Measurements from ENCODE around the gene ACSL5. TPM values are rescaled to one million over a fixed set of nuclear protein-coding genes. Genes with fewer than 3 reads are reported as not detected.

The ACSL5 gene
- total and polyA plus RNA-seq, 2 of the 4 experiments (the other 2 are of a cell fraction): 0.87 to 1.3 TPM

DNA sequence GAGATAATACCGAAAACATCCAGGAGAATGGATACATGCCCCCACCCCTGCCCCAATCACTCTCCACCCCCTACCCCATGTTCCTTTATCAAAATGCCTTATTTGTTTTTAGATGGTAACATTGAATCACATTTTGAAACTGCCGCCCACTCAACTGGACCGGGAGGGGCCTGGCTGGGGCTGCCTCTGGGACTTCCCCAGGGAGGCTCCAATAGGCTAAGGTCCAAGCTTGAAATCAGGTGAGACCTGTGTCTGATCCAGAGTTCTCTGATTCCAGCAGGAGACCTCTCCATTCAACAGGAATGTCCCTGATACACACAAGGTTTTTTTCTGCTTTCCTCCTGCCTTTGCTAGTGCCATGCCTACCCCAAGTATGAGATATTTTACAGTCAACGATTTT is 43.8 kb upstream of the ACSL5 start:
- Histone ChIP-seq H3K36me3 (ENCODE audit: control insufficient read depth, insufficient read depth, low read length) (no peaks in the 10 kb centered on the region), H3K27me3 (ENCODE audit: control insufficient read depth, insufficient read depth, low read length) (no peaks in the 10 kb centered on the region; the same call in none of the 2 replicates), H4K20me1 (ENCODE audit: insufficient read depth, low read length) (no peaks in the 10 kb centered on the region), H2BK20ac (ENCODE audit: low read depth, low read length) (no peak overlapping the region), H4K8ac (ENCODE audit: low read depth in 2 of 2, low read length in 2 of 2) (no peak overlapping the region), H4K91ac (ENCODE audit: insufficient read depth, low read depth, low read length) (no peak overlapping the region), H3K4ac (ENCODE audit: low read depth, low read length) (no peak overlapping the region), H3K4me1 (ENCODE audit: control insufficient read depth, insufficient read depth, low read length) (no peaks in the 10 kb centered on the region), H3K14ac (replicated peaks; ENCODE audit: low read depth, low read length) (no peak overlapping the region), H2BK5ac (ENCODE audit: low read depth, low read length, poor library complexity, severe bottlenecking) (no peak overlapping the region), H3K4me2 (ENCODE audit: low read depth, low read length) (no peak overlapping the region), H3K9me3 (ENCODE audit: control insufficient read depth, insufficient read depth, low read length) (no peaks in the 10 kb centered on the region), H2AK9ac (replicated peaks; ENCODE audit: low read depth, low read length, poor library complexity) (no peak overlapping the region), H3K4me3 (ENCODE audit: insufficient read depth, low read depth, low read length) (no peak overlapping the region), H3K56ac (ENCODE audit: extremely low read depth, insufficient read depth, low read length) (no peak overlapping the region), H3K27ac (ENCODE audit: insufficient read depth, low read length) (no peak overlapping the region), H3K79me1 (ENCODE audit: low read depth in 1 of 2, low read length in 2 of 2) (no peaks in the 10 kb centered on the region), H3K23ac (ENCODE audit: low read depth, low read length) (no peak overlapping the region), H2AFZ (replicated peaks; ENCODE audit: low read length, poor library complexity) (no peak overlapping the region), H3K9ac (ENCODE audit: low read depth, low read length) (no peak overlapping the region), H3K9me1 (ENCODE audit: insufficient read depth, low read length) (no peaks in the 10 kb centered on the region), H3K18ac (ENCODE audit: low read depth, low read length) (no peak overlapping the region), H2BK15ac (ENCODE audit: low read depth, low read length) (no peak overlapping the region), H4K5ac (ENCODE audit: low read depth, low read length) (no peak overlapping the region), H2BK120ac (ENCODE audit: low read depth, low read length) (no peak overlapping the region), H2AK5ac (ENCODE audit: low read depth, low read length) (no peak overlapping the region)
- DNase-seq (no peak), ATAC-seq (ENCODE audit: low read depth) (no peak)
- in situ Hi-C loops (cut with MboI; ENCODE audit: low sequenced_read_pairs): no loop called here
- intact Hi-C loops (cut with micrococcal nuclease): no loop called here
- CTCF ChIA-PET: no interaction called here
- 50% methylated on average over 1 of the region's 4 CpGs; no CpG with 5 or more reads in 1 of the 2 experiments for whole genome bisulfite sequencing, 2 experiments (ENCODE audit: extremely low coverage in 2 of 2, insufficient read length in 1 of 2)
- BruUV-seq (replicated peaks): no TSS peak
- TF ChIP-seq, protein P1, sequence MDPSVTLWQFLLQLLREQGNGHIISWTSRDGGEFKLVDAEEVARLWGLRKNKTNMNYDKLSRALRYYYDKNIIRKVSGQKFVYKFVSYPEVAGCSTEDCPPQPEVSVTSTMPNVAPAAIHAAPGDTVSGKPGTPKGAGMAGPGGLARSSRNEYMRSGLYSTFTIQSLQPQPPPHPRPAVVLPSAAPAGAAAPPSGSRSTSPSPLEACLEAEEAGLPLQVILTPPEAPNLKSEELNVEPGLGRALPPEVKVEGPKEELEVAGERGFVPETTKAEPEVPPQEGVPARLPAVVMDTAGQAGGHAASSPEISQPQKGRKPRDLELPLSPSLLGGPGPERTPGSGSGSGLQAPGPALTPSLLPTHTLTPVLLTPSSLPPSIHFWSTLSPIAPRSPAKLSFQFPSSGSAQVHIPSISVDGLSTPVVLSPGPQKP (IDR thresholded peaks at IDR 0.05; ENCODE audit: borderline replicate concordance, low read depth, low read length): no peak
- no peak for TF ChIP-seq POLR2A (IDR thresholded peaks at IDR 0.05; ENCODE audit: low read depth, low read length)
- TF ChIP-seq MXI1 (IDR thresholded peaks at IDR 0.05; ENCODE audit: borderline replicate concordance, low read depth, low read length): no peak
- no peak for TF ChIP-seq SMC3 (IDR thresholded peaks at IDR 0.05; ENCODE audit: low read depth, low read length)
- TF ChIP-seq RFX5 (IDR thresholded peaks at IDR 0.05; ENCODE audit: low read depth, low read length): no peak
- TF ChIP-seq BHLHE40 (IDR thresholded peaks at IDR 0.05; ENCODE audit: low read depth, low read length): no peak
- TF ChIP-seq, protein P2, sequence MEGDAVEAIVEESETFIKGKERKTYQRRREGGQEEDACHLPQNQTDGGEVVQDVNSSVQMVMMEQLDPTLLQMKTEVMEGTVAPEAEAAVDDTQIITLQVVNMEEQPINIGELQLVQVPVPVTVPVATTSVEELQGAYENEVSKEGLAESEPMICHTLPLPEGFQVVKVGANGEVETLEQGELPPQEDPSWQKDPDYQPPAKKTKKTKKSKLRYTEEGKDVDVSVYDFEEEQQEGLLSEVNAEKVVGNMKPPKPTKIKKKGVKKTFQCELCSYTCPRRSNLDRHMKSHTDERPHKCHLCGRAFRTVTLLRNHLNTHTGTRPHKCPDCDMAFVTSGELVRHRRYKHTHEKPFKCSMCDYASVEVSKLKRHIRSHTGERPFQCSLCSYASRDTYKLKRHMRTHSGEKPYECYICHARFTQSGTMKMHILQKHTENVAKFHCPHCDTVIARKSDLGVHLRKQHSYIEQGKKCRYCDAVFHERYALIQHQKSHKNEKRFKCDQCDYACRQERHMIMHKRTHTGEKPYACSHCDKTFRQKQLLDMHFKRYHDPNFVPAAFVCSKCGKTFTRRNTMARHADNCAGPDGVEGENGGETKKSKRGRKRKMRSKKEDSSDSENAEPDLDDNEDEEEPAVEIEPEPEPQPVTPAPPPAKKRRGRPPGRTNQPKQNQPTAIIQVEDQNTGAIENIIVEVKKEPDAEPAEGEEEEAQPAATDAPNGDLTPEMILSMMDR (conservative IDR thresholded peaks at IDR 0.05; ENCODE audit: low read depth, low read length): no peak
- no peak for TF ChIP-seq RAD21 (IDR thresholded peaks at IDR 0.05; ENCODE audit: low read length)
- TF ChIP-seq, protein P3, sequence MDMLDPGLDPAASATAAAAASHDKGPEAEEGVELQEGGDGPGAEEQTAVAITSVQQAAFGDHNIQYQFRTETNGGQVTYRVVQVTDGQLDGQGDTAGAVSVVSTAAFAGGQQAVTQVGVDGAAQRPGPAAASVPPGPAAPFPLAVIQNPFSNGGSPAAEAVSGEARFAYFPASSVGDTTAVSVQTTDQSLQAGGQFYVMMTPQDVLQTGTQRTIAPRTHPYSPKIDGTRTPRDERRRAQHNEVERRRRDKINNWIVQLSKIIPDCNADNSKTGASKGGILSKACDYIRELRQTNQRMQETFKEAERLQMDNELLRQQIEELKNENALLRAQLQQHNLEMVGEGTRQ (IDR thresholded peaks at IDR 0.05; ENCODE audit: low read depth, low read length): no peak
- no peak for TF ChIP-seq FOS (IDR thresholded peaks at IDR 0.05; ENCODE audit: low read depth, low read length)
- no peak for TF ChIP-seq RCOR1 (IDR thresholded peaks at IDR 0.05; ENCODE audit: insufficient replicate concordance, low read length)
- TF ChIP-seq MAZ (IDR thresholded peaks at IDR 0.05; ENCODE audit: borderline replicate concordance, low read depth, low read length): no peak
- no peak for TF ChIP-seq MAFK (IDR thresholded peaks at IDR 0.05; ENCODE audit: low read depth, low read length)
- no peak for TF ChIP-seq CHD1 (IDR thresholded peaks at IDR 0.05; ENCODE audit: low read depth, low read length)
- no peak for TF ChIP-seq NFE2L2 (IDR thresholded peaks at IDR 0.05; ENCODE audit: low read depth, low read length)
- no peak for TF ChIP-seq CEBPB (IDR thresholded peaks at IDR 0.05; ENCODE audit: low read depth, low read length)
- dilution Hi-C loops (cut with HindIII; ENCODE audit: low sequenced_read_pairs, unreplicated experiment): no loop called here
- POLR2A ChIA-PET (ENCODE audit: unreplicated experiment): no interaction called here

Data from IMR-90 (cell line).